Left lung (tissue), 10 donors: ENCODE measurements around the gene DSCAML1. TPM values are rescaled to one million over a fixed set of nuclear protein-coding genes. Genes with fewer than 3 reads are reported as not detected.
A peak's percentile ranks its signal among the peaks of the same experiment; 100 is the strongest.

Source experiments
- ATAC-seq: fragments of 200-7000 bp; cut with Tn5 transposase; one replicate; pipeline ENCODE4 v1.9.1; 2020; ENCODE audit warnings: moderate library complexity
- DNase-seq, 4 donors: peaks; one replicate each; pipeline ENCODE4 v3.0.0-alpha.2; 2013 to 2020
- H3K27ac ChIP-seq, 2 donors: fragments of 200-600 bp; sonication (generic) in 1 of 2; one replicate each; pipeline versions ENCODE4 v1.5.0 to v1.8.0; 2020 to 2021
- H3K27me3 ChIP-seq, 2 donors: fragments of 200-600 bp; sonication (generic) in 1 of 2; one replicate each; pipeline versions ENCODE4 v1.5.0 to v1.8.0; 2020 to 2021
- H3K36me3 ChIP-seq, 2 donors: fragments of 200-600 bp; sonication (generic) in 1 of 2; one replicate each; pipeline versions ENCODE4 v1.5.0 to v1.8.0; 2020 to 2021
- H3K4me1 ChIP-seq, 2 donors: fragments of 200-600 bp; one replicate each; pipeline ENCODE4 v1.8.0; 2021
- H3K4me3 ChIP-seq, 2 donors: fragments of 200-600 bp; sonication (generic) in 1 of 2; one replicate each; pipeline versions ENCODE4 v1.5.0 to v1.8.0; 2020 to 2021; ENCODE audit warnings: mild to moderate bottlenecking in 1 of 2
- H3K9me3 ChIP-seq, 2 donors: fragments of 200-600 bp; sonication (generic) in 1 of 2; one replicate each; pipeline versions ENCODE4 v1.5.0 to v1.8.0; 2020 to 2021
- intact Hi-C, 2 donors: fragments of 100-400 bp; cut with DNase I; formaldehyde crosslinking; loops; one replicate each; pipeline versions ENCODE4 v1.11.2 to v1.14.2; 2022
- polyA plus RNA-seq, 6 donors: library from polyadenylated mRNA; unstranded; fragments of 120-200 nt; gene quantifications; one replicate each; pipeline ENCODE4 v1.2.1, GENCODE V29; 2013; ENCODE audit not compliant: insufficient read length in 6 of 6
- total RNA-seq, 2 donors: library from RNA; stranded (reverse); fragmentation: NEBNext Ultra II Directional; extraction: Animal tissue kit (Norgen Biotek cat#: 25700); gene quantifications; one replicate each; pipeline ENCODE4 v1.2.1, GENCODE V29; 2021
- TF ChIP-seq, protein P1 (sequence below), 2 donors: fragments of 200-600 bp; sonication (generic) in 1 of 2; IDR thresholded peaks; one replicate each; pipeline versions ENCODE4 v1.5.0 to v1.8.0; 2021; ENCODE audit warnings: antibody characterized with exemption in 2 of 2
- donor health status: DM: no; HTN: yes; CAD: no.
- donor health status: DM: no; HTN: no; CAD: no.

The DSCAML1 gene
- total and polyA plus RNA-seq, 8 donors, result 0.35 to 1.8 (median 1.2) TPM

DNA sequence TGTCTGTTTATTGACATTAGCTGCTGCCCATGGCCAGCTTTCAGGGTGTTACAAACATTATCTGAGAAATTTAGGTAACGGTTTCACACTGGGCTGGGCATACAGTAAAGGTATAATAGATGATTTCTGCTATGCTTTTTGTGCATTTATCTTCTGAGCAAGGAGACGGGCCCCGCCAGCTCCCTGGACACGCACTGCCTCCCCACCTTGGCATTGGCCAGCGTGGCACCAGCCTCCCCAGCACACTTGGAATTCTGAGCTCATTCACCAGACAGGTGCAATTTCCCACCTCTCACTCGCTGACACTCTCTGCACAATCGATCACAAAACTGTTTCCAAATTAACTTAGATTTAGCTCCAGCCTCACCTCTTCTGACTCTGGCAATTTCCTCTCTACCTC lies 246.6 kb downstream of the DSCAML1 start:
- ATAC-seq, result no peak
- TF ChIP-seq, protein P1, sequence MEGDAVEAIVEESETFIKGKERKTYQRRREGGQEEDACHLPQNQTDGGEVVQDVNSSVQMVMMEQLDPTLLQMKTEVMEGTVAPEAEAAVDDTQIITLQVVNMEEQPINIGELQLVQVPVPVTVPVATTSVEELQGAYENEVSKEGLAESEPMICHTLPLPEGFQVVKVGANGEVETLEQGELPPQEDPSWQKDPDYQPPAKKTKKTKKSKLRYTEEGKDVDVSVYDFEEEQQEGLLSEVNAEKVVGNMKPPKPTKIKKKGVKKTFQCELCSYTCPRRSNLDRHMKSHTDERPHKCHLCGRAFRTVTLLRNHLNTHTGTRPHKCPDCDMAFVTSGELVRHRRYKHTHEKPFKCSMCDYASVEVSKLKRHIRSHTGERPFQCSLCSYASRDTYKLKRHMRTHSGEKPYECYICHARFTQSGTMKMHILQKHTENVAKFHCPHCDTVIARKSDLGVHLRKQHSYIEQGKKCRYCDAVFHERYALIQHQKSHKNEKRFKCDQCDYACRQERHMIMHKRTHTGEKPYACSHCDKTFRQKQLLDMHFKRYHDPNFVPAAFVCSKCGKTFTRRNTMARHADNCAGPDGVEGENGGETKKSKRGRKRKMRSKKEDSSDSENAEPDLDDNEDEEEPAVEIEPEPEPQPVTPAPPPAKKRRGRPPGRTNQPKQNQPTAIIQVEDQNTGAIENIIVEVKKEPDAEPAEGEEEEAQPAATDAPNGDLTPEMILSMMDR (IDR thresholded peaks at IDR 0.05), result no peak
- intact Hi-C loops, result no loop called here

DNA sequence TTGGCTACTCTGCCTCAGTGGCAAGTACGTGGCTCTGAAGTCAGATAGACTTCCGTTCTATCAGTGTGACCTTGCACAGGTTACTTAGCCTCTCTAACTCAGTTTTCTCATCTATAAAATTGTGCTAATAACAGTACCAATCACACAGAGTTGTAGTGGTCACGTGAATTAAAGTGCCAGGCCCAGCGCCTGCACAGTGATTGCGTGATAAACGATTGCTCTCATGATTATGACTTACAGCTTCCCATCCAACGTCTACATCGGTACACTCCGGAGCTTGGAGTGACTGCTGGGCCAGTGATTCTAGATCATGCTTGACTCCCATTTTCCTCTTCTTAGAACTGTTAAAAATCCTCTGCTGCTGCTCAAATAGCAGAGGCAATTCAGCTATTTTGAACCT lies 247.6 kb downstream of the DSCAML1 start:
- no peaks in the 10 kb centered on the region for H3K4me1 ChIP-seq
- H3K36me3 ChIP-seq, result no peaks in the 10 kb centered on the region
- no peaks in the 10 kb centered on the region for H3K9me3 ChIP-seq
- H3K4me3 ChIP-seq, result no peak overlapping the region
- TF ChIP-seq, protein P1 (IDR thresholded peaks at IDR 0.05), result no peak
- intact Hi-C loops, result no loop called here
- no peak overlapping the region for H3K27ac ChIP-seq
- no peak for DNase-seq
- no peaks in the 10 kb centered on the region for H3K27me3 ChIP-seq
- ATAC-seq, result no peak

More for the DNA sequence above, 246.6 kb downstream of the DSCAML1 start:
- no peak overlapping the region for H3K27ac ChIP-seq
- no peaks in the 10 kb centered on the region for H3K36me3 ChIP-seq
- no peaks in the 10 kb centered on the region for H3K27me3 ChIP-seq
- DNase-seq, result peak in 1 of 4 donors; percentile 41
- H3K4me3 ChIP-seq, result no peak overlapping the region
- no peaks in the 10 kb centered on the region for H3K4me1 ChIP-seq
- H3K9me3 ChIP-seq, result no peaks in the 10 kb centered on the region

DNA sequence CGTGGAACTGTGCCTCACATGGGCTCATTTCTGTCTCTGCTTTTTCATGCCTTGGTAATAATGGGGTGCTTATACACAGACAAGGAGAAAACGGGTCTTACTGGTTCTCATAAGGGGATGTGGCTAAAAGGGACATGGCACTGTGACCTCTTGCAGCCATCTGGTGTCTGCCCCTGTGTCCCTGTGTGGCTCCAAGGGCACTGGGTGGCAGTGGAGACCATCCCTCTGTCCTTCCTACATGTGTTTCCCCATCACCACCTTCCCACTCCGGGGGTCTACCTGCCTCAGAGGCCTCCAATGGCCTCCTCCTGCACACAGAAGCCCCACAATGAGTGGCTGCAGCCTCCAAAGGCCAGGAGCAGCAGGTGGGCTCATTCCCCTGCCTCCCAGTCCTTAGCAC lies 248.1 kb downstream of the DSCAML1 start:
- H3K27me3 ChIP-seq, result no peaks in the 10 kb centered on the region
- TF ChIP-seq, protein P1 (IDR thresholded peaks at IDR 0.05), result no peak
- no peaks in the 10 kb centered on the region for H3K9me3 ChIP-seq
- H3K4me1 ChIP-seq, result no peaks in the 10 kb centered on the region
- DNase-seq (peak in 1 of 4 donors; percentile 39), ATAC-seq (no peak)
- H3K4me3 ChIP-seq, result no peak overlapping the region
- intact Hi-C loops, result no loop called here
- no peak overlapping the region for H3K27ac ChIP-seq
- no peaks in the 10 kb centered on the region for H3K36me3 ChIP-seq

DNA sequence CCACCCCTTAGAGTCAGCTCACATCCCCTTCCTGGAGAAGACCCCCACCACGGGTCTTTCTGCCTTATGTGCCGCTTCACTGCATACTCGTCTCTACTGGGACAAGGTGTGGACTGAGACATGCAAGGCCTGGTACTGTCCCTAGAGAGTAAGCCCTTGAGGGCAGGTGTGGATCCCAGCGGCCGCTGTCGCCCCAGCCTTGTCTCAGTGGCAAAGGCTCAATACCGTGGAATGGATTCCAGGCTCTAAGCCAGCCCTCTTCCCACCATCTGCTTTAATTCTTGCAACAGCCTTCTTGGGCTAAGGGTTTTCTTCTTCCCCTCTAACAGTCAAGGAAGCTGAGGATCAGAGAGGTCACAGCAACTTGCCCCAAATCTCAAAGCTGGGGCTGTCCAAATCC lies 249.1 kb downstream of the DSCAML1 start:
- Histone ChIP-seq H3K4me1 (no peaks in the 10 kb centered on the region), H3K27me3 (no peaks in the 10 kb centered on the region), H3K9me3 (no peaks in the 10 kb centered on the region), H3K4me3 (no peak overlapping the region), H3K27ac (no peak overlapping the region), H3K36me3 (no peaks in the 10 kb centered on the region)
- intact Hi-C loops, result no loop called here
- TF ChIP-seq, protein P1 (IDR thresholded peaks at IDR 0.05), result no peak
- DNase-seq (peak in 1 of 4 donors; percentile 48), ATAC-seq (no peak)

DNA sequence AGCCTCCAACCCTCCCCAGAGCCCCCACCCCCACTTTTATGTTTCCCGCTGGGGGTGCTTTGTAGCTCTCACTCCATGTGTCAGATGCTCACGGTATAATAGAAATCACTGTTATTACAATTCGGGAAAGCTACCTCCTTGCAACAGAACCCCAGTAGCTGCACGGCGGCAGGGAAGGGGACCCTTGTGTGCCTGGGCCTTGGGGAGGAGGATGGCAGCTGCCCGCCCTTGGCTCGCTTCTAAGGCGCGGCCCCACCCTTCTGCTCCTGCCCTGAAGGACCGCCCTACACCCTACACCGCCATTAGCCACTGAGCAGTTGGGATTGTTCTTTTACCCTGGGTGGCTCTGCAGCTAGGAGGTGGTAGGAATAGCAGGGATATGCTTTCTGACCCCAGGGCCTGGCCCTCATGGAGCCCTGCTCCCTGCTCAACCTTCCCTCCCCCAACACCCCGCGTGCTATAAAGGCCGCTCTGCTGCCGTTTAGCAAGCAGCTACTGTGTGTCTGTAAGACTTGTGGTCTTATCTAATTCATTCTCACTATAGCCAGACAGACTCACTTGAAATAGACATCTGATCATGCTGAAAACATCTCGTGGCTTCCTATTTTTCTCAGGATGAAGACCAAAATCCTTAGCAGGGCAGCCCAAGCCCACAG lies 249.7 kb downstream of the DSCAML1 start:
- no peaks in the 10 kb centered on the region for H3K9me3 ChIP-seq
- no peaks in the 10 kb centered on the region for H3K36me3 ChIP-seq
- no peaks in the 10 kb centered on the region for H3K4me1 ChIP-seq
- no peak overlapping the region for H3K27ac ChIP-seq
- intact Hi-C loops, result no loop called here
- H3K4me3 ChIP-seq, result no peak overlapping the region
- TF ChIP-seq, protein P1 (IDR thresholded peaks at IDR 0.05), result no peak
- ATAC-seq (no peak), DNase-seq (peak in 1 of 4 donors; percentile 62)
- no peaks in the 10 kb centered on the region for H3K27me3 ChIP-seq
